Colon (tissue), 2 donors: ENCODE data around the gene B3GALT5.

Experiments
- FAIRE-seq: peaks from 2 replicates; lab custom pipeline; 2012; peaks lifted over from hg19 to GRCh38; lab: Jason Lieb, UNC
- donor health status: control.
- donor health status: control.

The B3GALT5 gene

DNA sequence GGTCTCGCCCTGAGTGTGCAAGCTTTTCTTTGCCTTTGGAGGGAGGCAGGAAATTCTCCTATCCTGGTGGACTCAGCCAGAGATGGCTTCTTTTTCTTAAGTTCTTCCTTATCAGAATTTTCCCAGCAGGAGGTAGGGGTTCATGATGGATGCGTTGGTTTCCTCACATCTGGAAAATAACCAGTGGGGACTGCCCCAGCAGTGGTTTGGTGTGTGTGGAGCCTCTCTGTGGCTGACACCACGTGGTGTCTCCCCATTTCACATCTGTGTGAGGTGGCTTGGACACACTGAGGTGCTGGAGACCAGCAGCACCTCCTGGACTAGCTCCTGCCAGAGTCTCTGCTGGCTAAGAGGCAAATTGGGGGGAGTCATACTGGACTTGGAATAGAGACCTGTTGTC lies 32.6 kb downstream of the B3GALT5 start:
- FAIRE-seq = no peak

DNA sequence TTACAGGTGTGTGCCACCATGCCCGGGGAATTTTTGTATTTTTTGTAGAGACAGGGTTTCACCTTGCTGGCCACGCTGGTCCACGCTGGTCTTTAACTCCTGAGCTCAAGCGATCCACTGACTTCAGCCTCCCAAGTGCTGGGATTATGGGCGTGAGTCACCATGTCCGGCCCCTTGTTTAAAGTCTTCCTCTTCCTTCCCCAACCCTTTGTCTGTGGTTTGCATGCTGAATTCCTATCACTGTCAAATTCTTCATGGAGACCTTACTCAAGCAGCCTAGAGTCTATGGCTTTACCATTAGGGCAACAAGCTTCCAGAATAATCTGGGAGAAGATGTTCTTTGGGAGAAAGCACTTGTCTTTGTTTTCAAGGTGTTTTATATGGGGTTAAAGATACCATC lies 34.7 kb downstream of the B3GALT5 start:
- FAIRE-seq = no peak

DNA sequence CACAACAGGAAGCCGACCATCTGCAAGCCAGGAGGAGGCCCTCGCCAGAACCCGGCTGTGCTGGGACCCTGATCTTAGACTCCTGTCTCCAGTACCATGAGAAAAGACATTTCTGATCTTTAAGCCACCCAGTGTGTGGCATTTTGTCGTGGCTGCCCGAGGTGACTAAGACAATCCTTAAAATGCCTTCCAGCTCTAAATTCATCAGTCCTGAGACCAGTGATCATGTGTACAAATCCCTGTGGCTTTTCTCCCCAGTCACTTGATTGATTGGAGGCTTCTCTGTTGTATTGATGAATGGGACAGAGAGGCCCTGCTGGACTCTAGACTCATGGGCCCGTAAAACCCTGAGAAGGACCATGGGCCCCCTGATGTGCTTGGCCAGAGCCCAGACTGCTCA lies 36.1 kb downstream of the B3GALT5 start:
- no peak for FAIRE-seq

DNA sequence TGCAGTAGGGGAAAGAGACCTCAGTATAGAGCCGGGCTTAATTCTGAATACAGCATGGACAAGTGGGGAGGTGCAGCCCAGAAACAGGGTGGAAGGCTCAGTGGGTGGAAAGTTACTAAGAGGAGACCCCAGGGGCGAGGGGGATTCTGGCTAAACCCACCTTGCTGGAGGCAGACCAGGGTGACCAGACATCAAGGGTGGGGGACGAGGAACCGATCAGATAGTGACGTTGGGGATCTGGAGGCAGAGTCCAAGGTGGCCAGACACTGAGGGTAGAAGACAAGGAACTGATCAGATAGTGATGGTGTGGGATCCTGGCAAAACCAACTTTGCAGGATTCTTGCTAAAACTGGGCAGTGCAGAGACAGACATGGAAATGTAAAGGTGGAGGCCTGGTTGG lies 36.8 kb downstream of the B3GALT5 start:
- no peak for FAIRE-seq

DNA sequence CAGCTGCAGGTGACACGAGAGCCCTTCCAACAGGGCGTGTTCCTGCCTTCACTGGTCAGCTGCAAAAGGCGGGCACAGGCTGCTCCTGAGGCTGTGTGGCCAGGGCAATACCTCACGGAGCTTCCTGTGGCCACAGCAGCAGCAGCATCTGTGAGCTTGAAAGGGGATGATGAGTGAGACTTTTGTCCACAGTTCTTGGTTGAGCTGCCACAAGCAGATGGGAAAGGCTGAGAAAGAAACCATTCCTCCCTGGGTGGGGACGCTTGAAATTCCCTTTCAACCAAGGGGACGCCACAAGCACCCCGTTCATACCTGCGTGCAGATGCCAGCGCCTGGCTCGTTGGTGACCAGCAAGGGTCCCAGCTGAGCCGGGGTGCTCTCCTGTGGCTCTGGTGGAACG lies 37.6 kb downstream of the B3GALT5 start:
- no peak for FAIRE-seq

DNA sequence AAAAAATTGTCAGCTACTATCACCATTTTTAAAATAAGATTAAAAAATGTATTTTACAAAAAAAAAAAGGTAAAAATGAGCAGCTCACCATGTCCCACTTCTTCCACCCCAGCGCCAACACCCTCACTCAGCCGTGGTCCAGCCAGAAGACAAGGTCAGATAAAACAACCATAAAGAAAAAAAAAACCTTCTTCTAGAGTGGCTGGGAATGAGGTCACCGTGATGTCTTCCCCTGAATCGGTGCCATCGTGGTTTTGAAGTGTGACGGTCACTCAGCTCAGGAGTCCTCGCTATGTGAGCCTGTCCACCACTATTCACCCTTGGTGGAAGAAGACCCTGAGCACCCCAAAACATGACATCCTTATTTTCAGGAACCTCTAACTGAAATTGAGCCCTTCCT lies 38.1 kb downstream of the B3GALT5 start:
- no peak for FAIRE-seq

DNA sequence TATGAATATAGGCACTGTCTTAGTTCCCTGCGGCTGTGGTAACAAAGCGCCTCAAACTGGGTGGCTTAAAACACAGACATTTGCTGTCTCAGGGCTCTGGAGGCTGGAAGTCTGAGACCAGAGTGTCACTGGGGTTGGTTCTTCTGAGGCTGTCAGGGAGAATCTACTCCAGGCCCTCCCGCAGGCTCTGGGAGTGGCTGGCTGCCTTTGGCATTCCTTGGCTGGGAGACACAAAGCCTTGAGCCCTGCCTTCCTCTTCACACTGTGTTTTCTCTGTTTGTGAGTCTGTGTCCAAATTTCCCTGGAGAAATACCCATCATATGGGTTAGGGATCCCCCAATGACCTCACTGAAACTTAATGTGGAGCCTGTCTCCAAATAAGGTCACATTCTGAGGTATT lies 38.5 kb downstream of the B3GALT5 start:
- no peak for FAIRE-seq

DNA sequence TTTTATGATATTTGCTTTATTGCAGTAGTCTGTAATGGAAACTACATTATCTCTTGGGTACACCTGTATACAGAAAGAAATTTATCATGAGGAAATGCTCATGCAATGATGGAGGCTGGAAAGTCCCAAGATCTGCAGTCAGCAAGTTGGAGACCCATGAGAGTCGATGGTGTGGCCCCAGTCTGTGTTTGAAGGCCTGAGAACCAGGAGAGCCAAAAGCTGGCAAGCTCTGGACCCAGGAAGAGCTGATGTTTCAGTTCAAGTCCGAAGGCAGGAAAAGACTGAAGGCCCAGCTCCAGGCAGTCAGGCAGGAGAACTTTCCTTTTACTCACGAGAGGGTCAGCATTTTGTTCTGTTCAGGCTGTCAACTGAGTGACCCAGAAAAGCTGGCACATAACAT lies 42.2 kb downstream of the B3GALT5 start:
- FAIRE-seq = no peak

DNA sequence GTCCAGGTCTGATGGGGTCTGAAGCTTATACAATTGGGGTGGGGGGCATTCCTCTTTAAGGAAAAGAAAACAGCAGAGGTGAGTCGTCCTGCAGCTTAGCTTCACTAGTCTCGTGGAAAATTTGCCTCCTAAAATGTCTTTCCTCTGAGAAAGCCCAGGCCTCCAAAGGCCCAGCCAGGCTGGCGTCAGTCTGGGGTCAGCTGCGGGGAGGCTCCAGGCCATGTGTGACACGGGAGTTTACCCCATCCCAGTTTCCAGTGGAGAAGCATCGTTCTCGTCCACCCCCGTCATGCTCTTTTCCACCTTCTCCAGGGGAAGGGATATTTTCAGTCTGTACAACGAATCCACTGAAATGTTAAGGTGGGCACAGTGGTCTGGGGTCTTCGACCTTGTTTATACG lies 42.8 kb downstream of the B3GALT5 start:
- FAIRE-seq = no peak

DNA sequence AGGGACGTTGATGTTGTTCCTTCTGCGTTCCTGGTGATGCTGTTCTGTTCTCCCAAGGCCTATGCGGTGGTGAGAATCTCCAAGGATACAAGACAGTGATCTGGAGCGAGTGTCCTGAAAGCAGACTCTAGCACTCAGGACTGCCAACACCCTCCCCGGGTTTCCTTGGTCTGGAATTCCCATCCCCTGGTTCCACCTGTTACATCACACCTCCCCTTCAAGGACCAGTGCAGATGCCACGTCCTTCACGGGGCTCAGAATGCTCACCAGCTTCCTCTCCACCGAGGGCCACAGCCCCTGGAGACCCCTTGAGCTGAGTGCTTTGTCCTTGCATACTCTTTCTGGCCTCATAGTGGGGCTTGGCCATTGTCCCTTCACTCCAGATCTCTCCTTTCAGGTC lies 43.5 kb downstream of the B3GALT5 start:
- FAIRE-seq = no peak

DNA sequence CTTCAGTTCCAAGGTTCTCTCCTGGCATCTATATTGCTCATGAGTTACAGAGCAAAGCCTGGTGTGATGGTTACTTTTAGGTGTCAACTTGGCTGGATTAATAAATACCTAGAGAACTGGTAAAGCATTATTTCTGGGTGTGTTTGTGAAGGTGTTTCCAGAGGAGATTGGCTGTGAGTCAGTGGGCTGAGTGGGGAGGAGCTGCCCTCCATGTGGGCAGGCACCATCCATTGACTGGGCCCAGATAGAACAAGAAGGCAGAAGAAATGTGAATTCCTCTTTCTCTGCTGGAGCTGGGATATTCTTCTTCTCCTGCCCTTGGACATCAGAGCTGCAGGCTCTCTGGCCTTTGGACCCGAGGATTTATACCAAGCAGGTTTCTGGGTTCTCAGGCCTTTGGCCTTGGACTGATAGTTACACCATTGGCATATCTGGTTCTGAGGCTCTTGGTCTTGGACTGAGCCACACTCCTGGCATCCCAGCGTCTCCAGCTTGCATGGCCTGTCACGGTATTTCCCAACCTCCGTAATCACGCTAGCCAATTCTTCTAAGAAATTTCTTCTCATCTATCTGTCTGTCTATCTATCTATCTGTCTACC lies 44.5 kb downstream of the B3GALT5 start:
- FAIRE-seq = no peak

DNA sequence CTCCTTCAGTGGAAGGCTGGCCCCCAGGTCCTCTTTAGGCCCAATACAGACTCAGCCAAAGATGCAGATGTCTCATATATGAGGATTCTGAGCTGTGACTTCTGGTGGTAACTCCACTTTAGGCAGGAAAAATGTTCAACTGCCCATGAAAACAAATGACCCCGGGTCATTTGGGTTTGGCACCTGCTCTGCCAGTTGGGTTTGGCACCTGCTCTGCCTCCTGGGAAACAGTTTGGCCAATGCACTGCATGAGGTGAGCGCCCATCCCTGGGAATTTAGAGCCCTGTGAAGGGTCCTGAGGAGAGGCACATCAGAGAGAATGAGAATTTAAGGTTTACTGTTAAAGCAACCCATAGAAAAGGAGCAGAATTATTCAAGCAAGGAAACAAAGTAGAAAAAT lies 45.3 kb downstream of the B3GALT5 start:
- no peak for FAIRE-seq

DNA sequence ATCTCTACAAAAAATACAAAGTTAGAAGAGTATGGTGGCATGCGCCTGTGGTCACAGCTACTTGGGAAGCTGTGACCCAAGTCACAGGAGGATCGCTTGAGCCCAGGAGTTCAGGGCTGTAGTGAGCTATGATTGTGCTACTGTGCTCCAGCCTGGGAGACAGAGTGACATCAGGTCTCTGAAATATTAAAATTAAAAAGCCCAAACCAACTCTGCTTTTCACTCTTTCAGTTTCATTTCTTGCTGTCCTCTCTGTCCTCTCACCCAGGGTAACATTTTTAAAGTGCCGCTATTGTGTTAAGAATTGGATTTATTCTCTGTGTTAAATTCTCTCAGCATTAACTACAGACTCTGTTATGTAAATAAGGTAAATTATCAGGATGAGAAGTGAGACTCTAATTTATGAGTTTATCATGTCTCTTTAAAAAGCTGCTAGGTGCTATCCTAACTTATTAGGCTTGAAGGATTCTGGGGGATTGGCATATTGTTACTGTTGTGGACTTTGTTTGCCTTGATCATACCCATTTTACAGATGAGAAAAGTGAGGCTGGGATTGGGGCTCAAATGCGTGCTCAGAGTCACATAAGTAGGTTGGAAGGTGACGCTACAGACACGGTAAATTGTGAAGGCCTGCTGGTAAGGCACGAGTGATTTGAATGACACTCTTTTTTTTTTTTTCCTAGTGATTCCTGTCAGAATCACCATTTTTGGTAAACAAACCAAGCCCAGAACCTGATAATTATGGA lies 46.5 kb downstream of the B3GALT5 start:
- no peak for FAIRE-seq

DNA sequence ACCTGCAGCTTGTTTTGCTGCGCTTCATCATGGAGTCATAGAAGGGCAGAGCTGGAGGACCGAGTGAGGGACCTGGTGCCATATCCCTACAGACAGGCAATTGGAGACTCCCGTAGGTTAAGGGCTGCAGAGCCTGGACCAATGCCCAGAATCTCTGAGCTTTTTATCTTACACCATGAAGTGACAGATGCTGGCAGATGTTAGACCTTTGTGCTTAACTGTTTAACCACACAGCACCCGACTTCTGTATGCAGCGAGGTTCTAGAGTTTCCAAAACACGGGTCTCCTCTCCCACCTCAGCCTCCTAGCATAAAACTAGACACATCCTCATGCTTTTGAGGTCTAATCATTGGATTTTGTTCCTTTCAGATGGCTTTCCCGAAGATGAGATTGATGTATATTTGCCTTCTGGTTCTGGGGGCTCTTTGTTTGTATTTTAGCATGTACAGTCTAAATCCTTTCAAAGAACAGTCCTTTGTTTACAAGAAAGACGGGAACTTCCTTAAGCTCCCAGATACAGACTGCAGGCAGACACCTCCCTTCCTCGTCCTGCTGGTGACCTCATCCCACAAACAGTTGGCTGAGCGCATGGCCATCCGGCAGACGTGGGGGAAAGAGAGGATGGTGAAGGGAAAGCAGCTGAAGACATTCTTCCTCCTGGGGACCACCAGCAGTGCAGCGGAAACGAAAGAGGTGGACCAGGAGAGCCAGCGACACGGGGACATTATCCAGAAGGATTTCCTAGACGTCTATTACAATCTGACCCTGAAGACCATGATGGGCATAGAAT lies 47.6 kb downstream of the B3GALT5 start:
- FAIRE-seq = no peak

DNA sequence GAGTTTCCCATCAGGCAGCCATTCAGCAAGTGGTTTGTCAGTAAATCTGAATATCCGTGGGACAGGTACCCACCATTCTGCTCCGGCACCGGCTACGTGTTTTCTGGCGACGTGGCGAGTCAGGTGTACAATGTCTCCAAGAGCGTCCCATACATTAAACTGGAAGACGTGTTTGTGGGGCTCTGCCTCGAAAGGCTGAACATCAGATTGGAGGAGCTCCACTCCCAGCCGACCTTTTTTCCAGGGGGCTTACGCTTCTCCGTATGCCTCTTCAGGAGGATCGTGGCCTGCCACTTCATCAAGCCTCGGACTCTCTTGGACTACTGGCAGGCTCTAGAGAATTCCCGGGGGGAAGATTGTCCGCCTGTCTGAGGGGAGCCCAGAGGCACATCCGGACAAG lies 48.4 kb downstream of the B3GALT5 start:
- no peak for FAIRE-seq

DNA sequence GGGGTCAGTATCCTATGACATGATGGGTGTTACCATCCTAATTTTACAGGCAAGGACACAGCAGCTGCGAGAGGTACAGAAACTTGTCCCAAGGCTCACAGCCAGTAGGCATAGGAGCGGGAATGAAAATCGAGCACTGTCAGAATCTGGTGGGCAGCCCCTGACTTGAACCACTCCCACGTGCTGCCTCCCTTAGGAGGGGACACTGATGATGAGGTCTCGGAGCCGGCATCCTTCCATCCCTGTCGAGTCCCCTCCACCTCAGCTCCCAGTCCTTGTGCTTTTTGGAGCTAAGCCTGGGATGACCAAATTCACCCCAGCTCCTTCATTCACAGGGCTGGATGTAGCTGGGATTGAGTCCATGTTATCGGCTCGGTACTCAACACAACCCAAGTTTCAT lies 49.0 kb downstream of the B3GALT5 start:
- no peak for FAIRE-seq

DNA sequence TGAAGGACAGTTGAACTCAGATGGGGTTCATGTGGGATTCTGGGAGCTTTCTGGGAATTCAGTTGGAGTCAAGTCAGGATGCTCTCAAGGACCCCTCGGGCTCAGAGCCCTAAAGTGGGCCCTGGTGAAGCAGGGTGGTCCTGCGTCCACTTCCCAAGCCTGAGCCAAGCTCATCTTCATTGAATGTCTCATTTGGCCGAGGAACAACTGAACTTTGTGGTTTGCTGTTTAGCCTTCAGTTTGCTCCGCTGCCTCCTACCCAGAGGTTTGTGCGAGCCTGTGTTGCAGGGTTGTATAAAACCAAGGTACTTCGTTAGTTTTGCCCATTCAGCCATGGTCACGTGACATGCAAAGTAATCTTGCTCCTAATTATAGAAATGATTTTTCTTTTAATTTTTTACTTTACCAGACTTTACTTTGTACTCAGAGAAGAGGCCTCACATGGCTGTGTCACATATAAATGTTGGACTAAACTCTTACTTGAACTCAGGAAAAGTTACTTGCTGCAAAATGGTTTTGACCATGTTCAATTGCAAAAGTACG lies 49.7 kb downstream of the B3GALT5 start:
- no peak for FAIRE-seq

DNA sequence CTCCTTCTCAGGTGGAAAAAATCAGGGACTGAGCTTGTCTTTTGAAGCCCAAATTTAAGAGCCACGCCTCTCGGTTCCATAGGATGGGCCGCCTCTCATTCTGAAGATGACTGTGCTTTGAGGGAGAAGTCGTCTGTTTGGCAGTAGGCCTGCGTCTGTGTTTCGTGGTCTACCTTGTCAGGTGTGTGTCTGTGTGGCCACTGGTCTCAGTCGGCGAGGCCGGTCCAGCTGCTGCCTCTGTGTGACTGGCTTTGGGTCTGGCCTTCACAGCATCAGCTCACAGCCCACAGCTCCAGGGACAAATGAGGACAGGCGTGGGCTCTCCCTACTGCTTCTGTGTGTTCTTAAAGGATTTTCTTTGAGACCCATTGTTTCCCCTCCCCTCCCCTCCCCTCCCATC lies 50.3 kb downstream of the B3GALT5 start:
- FAIRE-seq = no peak

DNA sequence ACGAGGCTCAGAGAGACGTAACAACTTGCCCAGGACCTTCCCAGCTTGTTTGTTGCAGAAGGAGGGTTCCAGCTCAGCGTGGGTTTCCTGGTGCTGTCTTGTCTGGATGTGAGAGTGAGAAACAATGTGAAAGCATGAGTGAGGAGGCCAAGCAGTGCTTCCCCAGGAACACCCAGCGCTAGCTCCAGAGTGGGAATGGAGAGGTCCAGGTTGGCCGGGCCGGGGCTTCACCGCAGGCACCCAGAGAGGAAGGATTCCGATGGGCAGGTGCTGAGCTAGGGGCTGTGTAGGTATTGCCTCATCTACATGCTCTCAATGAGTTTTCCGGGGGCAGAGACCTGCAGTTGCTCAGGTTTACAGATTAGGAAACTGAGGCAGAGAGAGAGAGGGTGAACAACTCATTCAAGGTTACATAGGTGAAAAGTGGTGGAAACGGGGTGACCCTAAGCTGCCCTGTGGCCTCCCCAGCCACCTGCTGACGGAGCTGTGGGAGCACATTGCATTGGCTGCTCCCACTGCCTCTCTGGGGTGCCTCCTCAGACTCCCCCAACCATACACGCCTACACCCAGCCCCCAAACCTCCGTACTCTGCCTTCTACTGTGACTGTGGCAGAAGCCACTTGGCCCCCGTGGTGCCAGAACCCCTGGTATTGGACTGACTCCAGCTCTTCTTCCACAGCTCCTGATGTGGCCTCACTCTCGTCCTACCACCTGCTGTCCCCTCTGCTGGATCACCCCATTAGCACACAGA lies 51.2 kb downstream of the B3GALT5 start:
- no peak for FAIRE-seq

DNA sequence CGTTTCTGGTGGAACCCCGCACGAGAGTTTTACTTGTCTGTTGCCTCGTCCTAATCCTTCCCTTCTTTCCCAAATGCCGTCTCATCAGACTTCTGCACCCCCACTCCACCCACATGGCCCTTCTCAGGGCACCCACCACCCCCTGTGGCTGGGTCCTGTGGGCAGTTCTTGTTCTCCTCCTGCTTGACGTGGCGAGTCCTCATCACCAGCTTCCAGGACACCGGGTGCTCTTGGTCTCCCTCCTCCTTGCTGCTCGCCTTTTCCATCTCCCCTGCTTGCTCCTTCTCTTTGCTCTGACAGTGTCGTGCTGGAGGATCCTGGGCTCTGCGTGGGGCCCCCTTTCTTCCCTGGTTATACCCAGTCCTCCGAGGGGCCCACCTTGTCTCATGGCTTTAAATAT lies 51.8 kb downstream of the B3GALT5 start:
- no peak for FAIRE-seq

DNA sequence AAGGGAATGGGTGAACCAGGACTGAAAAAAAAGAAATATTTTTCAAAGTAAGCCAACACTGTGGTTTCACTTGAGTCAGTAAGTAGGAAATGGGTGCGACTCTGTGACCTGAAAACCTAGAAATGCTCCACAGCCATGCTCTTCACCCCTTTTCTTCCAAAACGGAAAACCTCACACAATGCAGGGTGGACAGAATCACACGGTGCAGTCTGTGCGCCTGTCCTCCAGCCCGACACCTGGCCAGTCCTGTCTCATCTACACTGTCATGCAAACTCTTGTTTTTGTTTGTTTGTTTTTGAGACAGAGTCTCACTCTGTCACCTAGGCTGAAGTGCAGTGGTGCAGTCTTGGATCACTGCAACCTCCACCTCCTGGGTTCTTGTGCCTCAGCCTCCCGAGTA lies 53.3 kb downstream of the B3GALT5 start:
- no peak for FAIRE-seq

DNA sequence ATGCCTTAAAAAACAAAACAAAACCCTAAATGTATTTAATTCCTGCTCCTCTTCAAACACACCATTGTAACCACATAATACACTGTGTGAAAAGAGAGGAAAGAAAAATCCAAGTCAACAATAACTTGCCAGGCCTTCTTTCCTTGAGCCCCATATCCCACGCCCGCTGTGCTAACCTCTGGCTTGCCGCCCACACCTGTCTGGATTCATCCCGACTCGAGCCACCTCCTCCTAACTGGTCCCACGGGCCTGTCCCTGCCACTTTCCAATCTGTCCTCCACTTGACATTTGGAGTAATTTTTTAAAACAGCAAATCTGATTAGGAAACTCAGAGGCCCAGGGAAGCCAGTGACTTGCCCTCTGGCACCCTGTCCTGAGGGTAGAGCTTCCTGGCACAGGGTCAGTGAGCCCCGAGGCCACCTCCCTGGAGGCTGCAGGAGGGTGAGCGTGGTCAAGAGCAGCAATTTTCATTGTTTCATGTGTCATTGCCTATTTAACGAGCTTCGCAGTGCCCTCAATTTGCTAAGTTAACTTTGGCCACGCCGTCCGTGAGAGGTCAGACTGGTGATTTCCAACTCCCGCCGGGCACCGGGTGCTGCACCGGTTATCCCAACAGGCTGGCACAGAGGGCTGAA lies 54.1 kb downstream of the B3GALT5 start:
- FAIRE-seq = no peak
